K562 (cell line): ENCODE measurements around the gene PLEKHN1. TPM values are rescaled to one million over a fixed set of nuclear protein-coding genes. Genes with fewer than 3 reads are reported as not detected.

ENCODE experiments used
- CHD7 ChIP-seq: fragments of 200-600 bp; sonication (generic); IDR thresholded peaks from one replicate; pipeline ENCODE4 v1.6.1; 2012; ENCODE audit warnings: mild to moderate bottlenecking, low read depth, low read length, inconsistent platforms
- ESRRB ChIP-seq: fragments of 250-450 bp; sonication (Bioruptor Pico); IDR thresholded peaks from 2 replicates; pipeline ENCODE4 v1.5.0; 2020; ENCODE audit warnings: mild to moderate bottlenecking, moderate library complexity, borderline replicate concordance
- FOS ChIP-seq: IDR thresholded peaks from 3 replicates; pipeline ENCODE4 v1.6.1; 2011; ENCODE audit not compliant: insufficient read length; ENCODE audit errors: extremely low read depth
- HOXB6 ChIP-seq: fragments of 250-450 bp; sonication (Bioruptor Pico); IDR thresholded peaks from 2 replicates; pipeline ENCODE4 v1.5.1; 2022; ENCODE audit warnings: mild to moderate bottlenecking, borderline replicate concordance
- MXI1 ChIP-seq: IDR thresholded peaks from 2 replicates; pipeline ENCODE4 v1.6.1; 2011; ENCODE audit warnings: low read depth, mild to moderate bottlenecking, improper control_type of control experiment, low read length
- polyA plus RNA-seq, 8 experiments: library from polyadenylated mRNA; depleted of rRNA in 4 of 8; stranded (reverse) in 5 of 8; unstranded in 3 of 8; fragments of >200 nt; fragmentation: Nextera tagmentation in 2 of 8; fragmentation: Illumina TruSeq in 1 of 8; extraction: Ambion mirVana in 2 of 8; extraction: Trizol in 1 of 8; gene quantifications; 2 replicates each; pipeline versions ENCODE4 v1.2.1 to v1.2.3, GENCODE V29; 2011 to 2014; ENCODE audit warnings: inconsistent platforms in 1 of 8, missing spikeins in 1 of 8
- total RNA-seq, 7 experiments: library from RNA; depleted of rRNA in 6 of 7; stranded (reverse); fragments of >200 nt in 6 of 7; fragmentation: Illumina TruSeq in 2 of 7; extraction: Trizol in 2 of 7; gene quantifications; 2 replicates each; pipeline versions ENCODE4 v1.2.1 to v1.2.3, GENCODE V29; 2011 to 2021; ENCODE audit warnings: low replicate concordance in 1 of 7
- TF ChIP-seq, protein P1 (sequence below): fragments of 200-800 bp; sonication (Bioruptor generic); IDR thresholded peaks from 2 replicates; pipeline ENCODE4 v1.6.1; 2017; ENCODE audit warnings: missing genetic modification characterization, missing compliant biosample characterization

PLEKHN1 gene
- total and polyA plus RNA-seq, 9 of the 15 experiments (the other 6 are each of a cell fraction or from before 2014, with no cell fraction given), result 0.07 to 1.5 (median 0.13) TPM; not detected in 2

- TF ChIP-seq CHD7 (no peak), HOXB6 (CRISPR knock-in tag) (no peak), FOS (no peak), MXI1 (no peak), ESRRB (CRISPR knock-in tag) (no peak)
- TF ChIP-seq, protein P1, sequence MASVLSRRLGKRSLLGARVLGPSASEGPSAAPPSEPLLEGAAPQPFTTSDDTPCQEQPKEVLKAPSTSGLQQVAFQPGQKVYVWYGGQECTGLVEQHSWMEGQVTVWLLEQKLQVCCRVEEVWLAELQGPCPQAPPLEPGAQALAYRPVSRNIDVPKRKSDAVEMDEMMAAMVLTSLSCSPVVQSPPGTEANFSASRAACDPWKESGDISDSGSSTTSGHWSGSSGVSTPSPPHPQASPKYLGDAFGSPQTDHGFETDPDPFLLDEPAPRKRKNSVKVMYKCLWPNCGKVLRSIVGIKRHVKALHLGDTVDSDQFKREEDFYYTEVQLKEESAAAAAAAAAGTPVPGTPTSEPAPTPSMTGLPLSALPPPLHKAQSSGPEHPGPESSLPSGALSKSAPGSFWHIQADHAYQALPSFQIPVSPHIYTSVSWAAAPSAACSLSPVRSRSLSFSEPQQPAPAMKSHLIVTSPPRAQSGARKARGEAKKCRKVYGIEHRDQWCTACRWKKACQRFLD (CRISPR knock-in tag), result no peak
These were observed 18.8 kb downstream of the PLEKHN1 start (continued) for GRCh38 chr1:985126-985525.
